ENCODE measurements around the gene KLHL40.

KLHL40 gene

GRCh38 chr3:42706721-42707619 lies 21.6 kb downstream of the KLHL40 start:
- Histone ChIP-seq H2AFZ (ENCODE audit: low read depth, low read length) (no peak overlapping the region), H3K4me3 (ENCODE audit: low read depth in 1 of 2, low read length in 2 of 2) (no peak overlapping the region), H4K20me1 (ENCODE audit: insufficient read depth, low read length) (peaks cover 16% of the 10 kb centered on the region), H3K36me3 (ENCODE audit: insufficient read depth, low read length) (no peaks in the 10 kb centered on the region), H3K9me3 (ENCODE audit: insufficient read depth, low read length, severe bottlenecking) (no peaks in the 10 kb centered on the region), H3K79me2 (ENCODE audit: insufficient read depth, low read length) (no peaks in the 10 kb centered on the region), H3K27me3 (ENCODE audit: insufficient read depth, low read length, poor library complexity) (peaks cover 3% of the 10 kb centered on the region), H3K4me1 (ENCODE audit: insufficient read depth, low read length) (no peaks in the 10 kb centered on the region), H3K4me2 (ENCODE audit: insufficient read depth, low read length) (no peak overlapping the region), H3K27ac (ENCODE audit: low read length) (no peak overlapping the region), H3K9ac (ENCODE audit: low read depth, low read length) (no peak overlapping the region)
- no peak for TF ChIP-seq CTCF (IDR thresholded peaks at IDR 0.05; ENCODE audit: borderline replicate concordance, extremely low read depth, low read length, poor library complexity, severe bottlenecking)
- no peak for TF ChIP-seq EZH2 (IDR thresholded peaks at IDR 0.05; ENCODE audit: borderline replicate concordance, low read depth, low read length, severe bottlenecking)
- DNase-seq (no peak), ATAC-seq (ENCODE audit: insufficient read depth, low read depth) (no peak)

- Histone ChIP-seq H2AFZ (ENCODE audit: low read depth, low read length) (no peak overlapping the region), H3K9ac (ENCODE audit: low read depth, low read length) (no peak overlapping the region)
Measured at GRCh38 chr3:42707620-42708355, 22.5 kb downstream of the KLHL40 start.

GRCh38 chr3:42708611-42709151 lies 23.3 kb downstream of the KLHL40 start:
- Histone ChIP-seq H4K20me1 (ENCODE audit: insufficient read depth, low read length) (peaks cover 9% of the 10 kb centered on the region), H3K36me3 (ENCODE audit: insufficient read depth, low read length) (no peaks in the 10 kb centered on the region), H3K9me3 (ENCODE audit: insufficient read depth, low read length, severe bottlenecking) (no peaks in the 10 kb centered on the region), H3K27me3 (ENCODE audit: insufficient read depth, low read length, poor library complexity) (peaks cover 3% of the 10 kb centered on the region), H3K4me1 (ENCODE audit: insufficient read depth, low read length) (no peaks in the 10 kb centered on the region), H3K27ac (ENCODE audit: low read length) (no peak overlapping the region), H2AFZ (ENCODE audit: low read depth, low read length) (no peak overlapping the region), H3K4me3 (ENCODE audit: low read depth in 1 of 2, low read length in 2 of 2) (no peak overlapping the region), H3K9ac (ENCODE audit: low read depth, low read length) (no peak overlapping the region), H3K79me2 (ENCODE audit: insufficient read depth, low read length) (no peaks in the 10 kb centered on the region), H3K4me2 (ENCODE audit: insufficient read depth, low read length) (no peak overlapping the region)
- no peak for ATAC-seq (ENCODE audit: insufficient read depth, low read depth)
- TF ChIP-seq CTCF (IDR thresholded peaks at IDR 0.05; ENCODE audit: borderline replicate concordance, extremely low read depth, low read length, poor library complexity, severe bottlenecking) (no peak), EZH2 (IDR thresholded peaks at IDR 0.05; ENCODE audit: borderline replicate concordance, low read depth, low read length, severe bottlenecking) (no peak)
- no peak for DNase-seq

More at GRCh38 chr3:42707620-42708355, 22.5 kb downstream of the KLHL40 start:
- no peaks in the 10 kb centered on the region for H3K9me3 ChIP-seq (ENCODE audit: insufficient read depth, low read length, severe bottlenecking)
- H3K27me3 ChIP-seq (ENCODE audit: insufficient read depth, low read length, poor library complexity): peaks cover 3% of the 10 kb centered on the region
- H3K27ac ChIP-seq (ENCODE audit: low read length): no peak overlapping the region
- H3K79me2 ChIP-seq (ENCODE audit: insufficient read depth, low read length): no peaks in the 10 kb centered on the region
- peaks cover 14% of the 10 kb centered on the region for H4K20me1 ChIP-seq (ENCODE audit: insufficient read depth, low read length)
- ATAC-seq (ENCODE audit: insufficient read depth, low read depth) (no peak), DNase-seq (no peak)
- H3K4me1 ChIP-seq (ENCODE audit: insufficient read depth, low read length): no peaks in the 10 kb centered on the region
- no peak overlapping the region for H3K4me2 ChIP-seq (ENCODE audit: insufficient read depth, low read length)
- H3K36me3 ChIP-seq (ENCODE audit: insufficient read depth, low read length): no peaks in the 10 kb centered on the region
- H3K4me3 ChIP-seq (ENCODE audit: low read depth in 1 of 2, low read length in 2 of 2): no peak overlapping the region
- TF ChIP-seq CTCF (IDR thresholded peaks at IDR 0.05; ENCODE audit: borderline replicate concordance, extremely low read depth, low read length, poor library complexity, severe bottlenecking) (no peak), EZH2 (IDR thresholded peaks at IDR 0.05; ENCODE audit: borderline replicate concordance, low read depth, low read length, severe bottlenecking) (no peak)

Data from DND-41 (cell line).